HCT116 (cell line): ENCODE results near the gene TIMM17A. TPM values are rescaled to one million over a fixed set of nuclear protein-coding genes. Genes with fewer than 3 reads are reported as not detected.

Experiments
- ATAC-seq: fragments of 200-7000 bp; cut with Tn5 transposase; 2 replicates; pipeline ENCODE4 v1.9.1; 2020; ENCODE audit warnings: mild to moderate bottlenecking, moderate library complexity
- BruUV-seq: library from RNA; stranded (reverse); fragments of 400-500 nt; replicated peaks from 2 replicates; lab custom pipeline; 2021; lab: Mats Ljungman, UMichigan
- CTCF ChIA-PET: fragments of 300-600 bp; sonication (Branson Sonifier 250); formaldehyde crosslinking; loops from one replicate; lab custom pipeline; 2021; ENCODE audit warnings: antibody characterized with exemption; lab: Charles Lee
- POLR2A ChIA-PET: fragments of 300-600, 350-600 bp; sonication (Branson Sonifier 250); formaldehyde crosslinking; loops from one replicate; lab custom pipeline; 2021; ENCODE audit warnings: antibody characterized with exemption; lab: Charles Lee
- RAD21 ChIA-PET, 2 experiments: fragments of 300-600 bp; sonication (Branson Sonifier 250); formaldehyde crosslinking; loops; one replicate each; lab custom pipeline; 2023; ENCODE audit warnings: low total read pairs in 2 of 2; ENCODE audit not compliant: uncharacterized antibody in 2 of 2, unreplicated experiment in 2 of 2, low non-redundant PET in 1 of 2; lab: Charles Lee
- DNase-seq: peaks from one replicate; pipeline ENCODE4 v3.0.0-alpha.2; 2010; ENCODE audit warnings: low read depth, low spot score
- H2AFZ ChIP-seq: fragments of 200-600 bp; shearing (Covaris generic), sonication (generic); 2 replicates; pipeline ENCODE4 v1.6.1; 2017; ENCODE audit warnings: low read depth, mixed run types, mixed read lengths, antibody characterized with exemption, low read length; ENCODE audit not compliant: poor library complexity, severe bottlenecking
- H3K27ac ChIP-seq: 2 replicates; pipeline ENCODE4 v1.5.1; 2012; ENCODE audit warnings: low read depth, low read length
- H3K27me3 ChIP-seq: fragments of 200-600 bp; sonication (generic); 2 replicates; pipeline ENCODE4 v1.6.1; 2016; ENCODE audit warnings: mixed run types, low read length, mixed read lengths; ENCODE audit not compliant: insufficient read depth
- H3K36me3 ChIP-seq, 2 experiments: fragments of 200-500 bp in 1 of 2; fragments of 200-600 bp in 1 of 2; sonication (Bioruptor generic) in 1 of 2; sonication (generic) in 1 of 2; 2 replicates each; pipeline versions ENCODE4 v1.5.1 to v1.6.1; 2014 to 2016; ENCODE audit warnings: low read length in 2 of 2, inconsistent platforms in 1 of 2, mixed read lengths in 1 of 2, mixed run types in 1 of 2; ENCODE audit not compliant: insufficient read depth in 2 of 2, control insufficient read depth in 1 of 2
- H3K4me1 ChIP-seq, 2 experiments: fragments of 200-600 bp in 1 of 2; sonication (generic) in 1 of 2; 2 replicates each; pipeline versions ENCODE4 v1.5.1 to v1.6.1; 2012 to 2017; ENCODE audit warnings: low read length in 2 of 2, inconsistent platforms in 1 of 2, mild to moderate bottlenecking in 1 of 2, mixed read lengths in 1 of 2, mixed run types in 1 of 2, moderate library complexity in 1 of 2; ENCODE audit not compliant: insufficient read depth in 2 of 2, control insufficient read depth in 1 of 2
- H3K4me2 ChIP-seq: fragments of 200-600 bp; sonication (generic); 2 replicates; pipeline ENCODE4 v1.6.1; 2017; ENCODE audit warnings: mixed run types, low read length, mixed read lengths
- H3K4me3 ChIP-seq, 2 experiments: fragments of 200-600 bp in 1 of 2; sonication (generic) in 1 of 2; replicated peaks in 1 of 2; 2 replicates each; pipeline ENCODE4 v1.5.1; 2011 to 2016; ENCODE audit warnings: low read length in 2 of 2, control low read depth in 1 of 2, low read depth in 1 of 2, mild to moderate bottlenecking in 1 of 2, mixed read lengths in 1 of 2, mixed run types in 1 of 2
- H3K79me2 ChIP-seq: fragments of 200-600 bp; sonication (generic); 2 replicates; pipeline ENCODE4 v1.6.1; 2017; ENCODE audit warnings: mild to moderate bottlenecking, mixed run types, low read length, moderate library complexity, mixed read lengths; ENCODE audit not compliant: insufficient read depth
- H3K9ac ChIP-seq: fragments of 200-600 bp; sonication (generic); 2 replicates; pipeline ENCODE4 v1.6.1; 2016; ENCODE audit warnings: low read length, mixed read lengths
- H3K9me2 ChIP-seq: fragments of 200-600 bp; sonication (generic), shearing (Covaris generic); 2 replicates; pipeline ENCODE4 v1.6.1; 2017; ENCODE audit warnings: mixed run types, mild to moderate bottlenecking, moderate library complexity; ENCODE audit not compliant: insufficient read depth
- H3K9me3 ChIP-seq, 2 experiments: fragments of 200-500 bp in 1 of 2; fragments of 200-600 bp in 1 of 2; sonication (Bioruptor generic) in 1 of 2; sonication (generic) in 1 of 2; 2 replicates each; pipeline ENCODE4 v1.6.1; 2014 to 2017; ENCODE audit warnings: low read length in 2 of 2, mixed read lengths in 2 of 2, inconsistent platforms in 1 of 2, low read depth in 1 of 2, mild to moderate bottlenecking in 1 of 2, mixed run types in 1 of 2, moderate library complexity in 1 of 2; ENCODE audit not compliant: control insufficient read depth in 1 of 2, insufficient read depth in 1 of 2
- H4K20me1 ChIP-seq: fragments of 200-600 bp; sonication (generic), shearing (Covaris generic); 2 replicates; pipeline ENCODE4 v1.6.1; 2017; ENCODE audit warnings: mixed run types, mild to moderate bottlenecking, moderate library complexity; ENCODE audit not compliant: insufficient read depth
- ATF3 ChIP-seq: IDR thresholded peaks from 2 replicates; pipeline ENCODE4 v1.6.1; 2012
- CBX3 ChIP-seq: IDR thresholded peaks from 2 replicates; pipeline ENCODE4 v1.6.1; 2012; ENCODE audit warnings: low read depth
- CEBPB ChIP-seq: IDR thresholded peaks from 2 replicates; pipeline ENCODE4 v1.6.1; 2012; ENCODE audit warnings: low read depth
- CTCF ChIP-seq, 3 experiments: fragments of 200-600 bp in 1 of 3; sonication (generic) in 1 of 3; IDR thresholded peaks in 2 of 3; conservative IDR thresholded peaks in 1 of 3; 2 replicates each; pipeline ENCODE4 v1.5.1; 2012 to 2017; ENCODE audit warnings: low read depth in 2 of 3, low read length in 2 of 3, antibody characterized with exemption in 1 of 3, borderline replicate concordance in 1 of 3, control low read depth in 1 of 3, mild to moderate bottlenecking in 1 of 3, mixed read lengths in 1 of 3, mixed run types in 1 of 3, moderate library complexity in 1 of 3; ENCODE audit not compliant: insufficient read depth in 1 of 3
- EGR1 ChIP-seq: IDR thresholded peaks from 2 replicates; pipeline ENCODE4 v1.6.1; 2012; ENCODE audit warnings: low read depth
- ELF1 ChIP-seq: IDR thresholded peaks from 2 replicates; pipeline ENCODE4 v1.6.1; 2012; ENCODE audit warnings: low read depth, borderline replicate concordance
- JUND ChIP-seq: IDR thresholded peaks from 2 replicates; pipeline ENCODE4 v1.6.1; 2012
- MAX ChIP-seq: IDR thresholded peaks from 2 replicates; pipeline ENCODE4 v1.6.1; 2012
- POLR2A ChIP-seq: IDR thresholded peaks from 2 replicates; pipeline ENCODE4 v1.7.0; 2011; ENCODE audit warnings: borderline replicate concordance; ENCODE audit not compliant: insufficient read depth, insufficient read length; ENCODE audit errors: extremely low read depth
- RAD21 ChIP-seq: IDR thresholded peaks from 2 replicates; pipeline ENCODE4 v1.6.1; 2012; ENCODE audit warnings: low read depth, mild to moderate bottlenecking
- REST ChIP-seq: IDR thresholded peaks from 2 replicates; pipeline ENCODE4 v1.6.1; 2012; ENCODE audit warnings: low read depth
- SIN3A ChIP-seq: IDR thresholded peaks from 2 replicates; pipeline ENCODE4 v1.6.1; 2012; ENCODE audit warnings: low read depth
- SRF ChIP-seq: IDR thresholded peaks from 2 replicates; pipeline ENCODE4 v1.6.1; 2012; ENCODE audit warnings: low read depth
- TCF7L2 ChIP-seq: IDR thresholded peaks from 2 replicates; pipeline ENCODE4 v1.7.0; 2011; ENCODE audit warnings: borderline replicate concordance, inconsistent platforms; ENCODE audit not compliant: insufficient read depth, insufficient read length; ENCODE audit errors: extremely low read depth
- ZBTB33 ChIP-seq: IDR thresholded peaks from 2 replicates; pipeline ENCODE4 v1.6.1; 2011; ENCODE audit warnings: mild to moderate bottlenecking, low read length, moderate library complexity; ENCODE audit not compliant: insufficient replicate concordance; ENCODE audit errors: extremely low read depth
- ZFX ChIP-seq: fragments of 450-650 bp; IDR thresholded peaks from 2 replicates; pipeline ENCODE4 v1.6.1; 2017
- ZNF274 ChIP-seq: fragments of 200-500 bp; sonication (Bioruptor generic); IDR thresholded peaks from 2 replicates; pipeline ENCODE4 v1.6.1; 2014; ENCODE audit warnings: mild to moderate bottlenecking, low read depth, low read length, inconsistent platforms
- intact Hi-C: fragments of 100-400 bp; cut with micrococcal nuclease; formaldehyde crosslinking; loops from 2 replicates; pipeline ENCODE4 v1.10.0; 2022
- total RNA-seq: library from RNA; stranded (reverse); gene quantifications from one replicate; pipeline ENCODE4 v1.2.1, GENCODE V29; 2021; ENCODE audit not compliant: unreplicated experiment

TIMM17A gene
- total RNA-seq, 1 experiment from 2014 or later = 100 TPM

GRCh38 chr1:202011994-202012393 is 56.7 kb downstream of the TIMM17A start:
- H3K9me3 ChIP-seq = no peaks in the 10 kb centered on the region
- H3K9ac ChIP-seq = peak overlapping the region; percentile 17; the same call in 1 of the 2 replicates
- no peak for ATAC-seq
- peak overlapping the region; percentile 99 for H3K4me2 ChIP-seq
- H3K4me1 ChIP-seq = peaks cover 68 to 100% of the 10 kb centered on the region in 2 experiments
- no peak for DNase-seq
- POLR2A ChIA-PET = interaction anchor here (0.6 to 9.2 kb wide), 14 partner anchors 9 to 710 kb away, joined by 3 to 174 read pairs (median 5); no protein-coding TSS in a partner anchor
- H4K20me1 ChIP-seq = no peaks in the 10 kb centered on the region
- no TSS peak for BruUV-seq
- peak overlapping the region in 1 of 2 experiments; percentile 93; a peak in 3 of 4 replicates for H3K4me3 ChIP-seq
- intact Hi-C loops = no loop called here
- CTCF ChIA-PET = interaction anchor here (7.1 kb wide), 1 partner anchor 109 kb away, joined by 106 read pairs; the partner anchor contains the start of gene GPR37L1
- peak overlapping the region; percentile 31; the same call in 1 of the 2 replicates for H3K27ac ChIP-seq
- peaks cover 47% of the 10 kb centered on the region for H3K79me2 ChIP-seq
- H2AFZ ChIP-seq = no peak overlapping the region
- H3K9me2 ChIP-seq = no peaks in the 10 kb centered on the region
- RAD21 ChIA-PET = interaction anchor here in 1 of 2 experiments (0.7 kb wide), 1 partner anchor 105 kb away, joined by 3 read pairs; no protein-coding TSS in a partner anchor
- peaks cover 6 to 31% of the 10 kb centered on the region in 2 experiments for H3K36me3 ChIP-seq
- TF ChIP-seq REST (no peak), ELF1 (no peak), SIN3A (no peak), TCF7L2 (no peak), CEBPB (no peak), CTCF (IDR thresholded peaks at IDR 0.05 in 2 of 3, conservative IDR thresholded peaks at IDR 0.05 in 1 of 3; ENCODE audit: borderline replicate concordance in 1 of 3, insufficient read depth in 1 of 3, low read depth in 2 of 3, low read length in 2 of 3) (no peak), ATF3 (no peak), CBX3 (no peak), SRF (no peak), ZNF274 (no peak), POLR2A (no peak), RAD21 (no peak), EGR1 (no peak), ZFX (no peak), JUND (no peak), MAX (no peak), ZBTB33 (no peak)
- no peaks in the 10 kb centered on the region for H3K27me3 ChIP-seq
